Keratinocyte (primary cell): Measurements from ENCODE around the gene NPHP1. TPM values are rescaled to one million over a fixed set of nuclear protein-coding genes. Genes with fewer than 3 reads are reported as not detected.

ENCODE experiments used
- DNase-seq: peaks from one replicate; pipeline ENCODE4 v3.0.0-alpha.2; 2011; ENCODE audit warnings: low read depth, missing footprints, low spot score
- FAIRE-seq: peaks from 2 replicates; lab custom pipeline; 2011; peaks lifted over from hg19 to GRCh38; lab: Jason Lieb, UNC
- H2AFZ ChIP-seq: 2 replicates; pipeline ENCODE4 v1.6.0; 2012; ENCODE audit warnings: low read length, control low read depth, inconsistent platforms; ENCODE audit not compliant: control insufficient read depth
- H3K27ac ChIP-seq: 2 replicates; pipeline ENCODE4 v1.5.1; 2011; ENCODE audit warnings: low read length; ENCODE audit not compliant: control insufficient read depth, insufficient read depth
- H3K27me3 ChIP-seq: 3 replicates; pipeline ENCODE4 v1.6.0; 2011; ENCODE audit warnings: low read length; ENCODE audit not compliant: control insufficient read depth, insufficient read depth; ENCODE audit errors: extremely low read depth
- H3K36me3 ChIP-seq, 2 experiments: 2 replicates in 1 of 2; 3 replicates in 1 of 2; pipeline ENCODE4 v1.5.1; 2011; ENCODE audit warnings: low read length in 2 of 2, mild to moderate bottlenecking in 1 of 2; ENCODE audit not compliant: control insufficient read depth in 2 of 2, insufficient read depth in 2 of 2; ENCODE audit errors: extremely low read depth in 1 of 2
- H3K4me1 ChIP-seq: 3 replicates; pipeline ENCODE4 v1.5.1; 2011; ENCODE audit warnings: low read length; ENCODE audit not compliant: control insufficient read depth, insufficient read depth; ENCODE audit errors: extremely low read depth
- H3K4me2 ChIP-seq: 3 replicates; pipeline ENCODE4 v1.6.0; 2011; ENCODE audit warnings: low read depth, low read length; ENCODE audit not compliant: control insufficient read depth, insufficient read depth; ENCODE audit errors: extremely low read depth
- H3K4me3 ChIP-seq, 3 experiments: fragments of 200-600 bp in 1 of 3; sonication (generic) in 1 of 3; 2 replicates in 2 of 3; 3 replicates in 1 of 3; pipeline ENCODE4 v1.5.1; 2011 to 2016; ENCODE audit warnings: low read length in 3 of 3, mild to moderate bottlenecking in 3 of 3, control low read depth in 2 of 3, inconsistent platforms in 1 of 3, low read depth in 1 of 3, mixed read lengths in 1 of 3, mixed run types in 1 of 3, moderate library complexity in 1 of 3; ENCODE audit not compliant: control insufficient read depth in 2 of 3, insufficient read depth in 2 of 3; ENCODE audit errors: extremely low read depth in 1 of 3
- H3K79me2 ChIP-seq: 2 replicates; pipeline ENCODE4 v1.6.0; 2012; ENCODE audit warnings: low read length; ENCODE audit not compliant: control insufficient read depth, insufficient read depth
- H3K9ac ChIP-seq: 3 replicates; pipeline ENCODE4 v1.6.0; 2011; ENCODE audit warnings: low read length; ENCODE audit not compliant: control insufficient read depth, insufficient read depth; ENCODE audit errors: extremely low read depth
- H3K9me1 ChIP-seq: 3 replicates; pipeline ENCODE4 v1.6.0; 2011; ENCODE audit warnings: low read length; ENCODE audit not compliant: control insufficient read depth, insufficient read depth; ENCODE audit errors: extremely low read depth
- H3K9me3 ChIP-seq: 2 replicates; pipeline ENCODE4 v1.5.1; 2012; ENCODE audit warnings: low read depth, low read length; ENCODE audit not compliant: control insufficient read depth
- H4K20me1 ChIP-seq: 3 replicates; pipeline ENCODE4 v1.6.0; 2011; ENCODE audit warnings: low read length; ENCODE audit not compliant: control insufficient read depth, insufficient read depth; ENCODE audit errors: extremely low read depth
- CTCF ChIP-seq, 3 experiments: IDR thresholded peaks in 1 of 3; conservative IDR thresholded peaks in 1 of 3; optimal IDR thresholded peaks in 1 of 3; 2 replicates in 2 of 3; 3 replicates in 1 of 3; pipeline versions ENCODE3 to v1.5.1; 2011; ENCODE audit warnings: low read length in 3 of 3, mild to moderate bottlenecking in 3 of 3, moderate library complexity in 2 of 3, control low read depth in 1 of 3, inconsistent platforms in 1 of 3; ENCODE audit not compliant: insufficient read depth in 2 of 3; ENCODE audit errors: extremely low read depth in 1 of 3
- EZH2 ChIP-seq: IDR thresholded peaks from one replicate; pipeline ENCODE4 v1.6.1; 2012; ENCODE audit warnings: inconsistent platforms, mild to moderate bottlenecking, low read length, moderate library complexity
- dilution Hi-C: fragments of 300-500 bp; cut with MboI; formaldehyde crosslinking; loops from one replicate; pipeline ENCODE4 v1.7.0; 2020; ENCODE audit warnings: low sequenced_read_pairs; ENCODE audit not compliant: extremely low pct_ligation_motif_present
- polyA plus RNA-seq, 5 experiments: library from polyadenylated mRNA; depleted of rRNA in 3 of 5; stranded (reverse) in 3 of 5; stranded (forward) in 1 of 5; unstranded in 1 of 5; fragments of >200 nt; gene quantifications; 1 replicate in 1 of 5; 2 replicates in 3 of 5; 3 replicates in 1 of 5; pipeline versions ENCODE4 v1.2.1 to v1.2.3, GENCODE V29; 2011 to 2012; ENCODE audit warnings: missing spikeins in 2 of 5, low read depth in 1 of 5, low replicate concordance in 1 of 5

Gene NPHP1
- polyA plus RNA-seq, 1 donor (not counting 4 experiments of a cell fraction or from before 2014, with no cell fraction given): 8.1 TPM

GRCh38 chr2:110121592-110121991, 83.2 kb downstream of the NPHP1 start:
- no peaks in the 10 kb centered on the region for H4K20me1 ChIP-seq
- peaks cover 17% of the 10 kb centered on the region for H3K4me1 ChIP-seq
- dilution Hi-C loops: no loop called here
- H3K9me3 ChIP-seq: no peaks in the 10 kb centered on the region
- no peaks in the 10 kb centered on the region for H3K36me3 ChIP-seq
- no peak overlapping the region for H2AFZ ChIP-seq
- no peak overlapping the region for H3K4me3 ChIP-seq
- H3K4me2 ChIP-seq: no peak overlapping the region
- no peak for DNase-seq
- H3K27me3 ChIP-seq: no peaks in the 10 kb centered on the region
- no peak overlapping the region for H3K9ac ChIP-seq
- no peak for FAIRE-seq
- H3K27ac ChIP-seq: no peak overlapping the region
- no peak for TF ChIP-seq EZH2
- TF ChIP-seq CTCF (optimal IDR thresholded peaks at IDR 0.05 in 1 of 3, IDR thresholded peaks at IDR 0.05 in 1 of 3, conservative IDR thresholded peaks at IDR 0.05 in 1 of 3; ENCODE audit: extremely low read depth in 1 of 3, insufficient read depth in 2 of 3, low read length in 3 of 3): no peak
- H3K9me1 ChIP-seq: no peaks in the 10 kb centered on the region
- H3K79me2 ChIP-seq: no peaks in the 10 kb centered on the region

GRCh38 chr2:110121052-110121334, 83.8 kb downstream of the NPHP1 start:
- dilution Hi-C loops: no loop called here
- H3K27me3 ChIP-seq: no peaks in the 10 kb centered on the region
- H3K4me1 ChIP-seq: peaks cover 19% of the 10 kb centered on the region
- no peaks in the 10 kb centered on the region for H3K9me3 ChIP-seq
- no peak overlapping the region for H3K27ac ChIP-seq
- no peak overlapping the region for H3K9ac ChIP-seq
- FAIRE-seq: no peak
- H2AFZ ChIP-seq: no peak overlapping the region
- TF ChIP-seq EZH2 (no peak), CTCF (optimal IDR thresholded peaks at IDR 0.05 in 1 of 3, IDR thresholded peaks at IDR 0.05 in 1 of 3, conservative IDR thresholded peaks at IDR 0.05 in 1 of 3; ENCODE audit: extremely low read depth in 1 of 3, insufficient read depth in 2 of 3, low read length in 3 of 3) (no peak)
- H3K4me2 ChIP-seq: no peak overlapping the region
- H3K4me3 ChIP-seq: no peak overlapping the region
- no peak for DNase-seq
- no peaks in the 10 kb centered on the region for H4K20me1 ChIP-seq
- no peaks in the 10 kb centered on the region for H3K79me2 ChIP-seq
- no peaks in the 10 kb centered on the region for H3K36me3 ChIP-seq
- no peaks in the 10 kb centered on the region for H3K9me1 ChIP-seq
